GM21576 (cell line): Measurements from ENCODE around the gene SCUBE3.

Experiments used
- ATAC-seq: cut with Tn5 transposase; IDR thresholded peaks from one replicate; pipeline ENCODE4 v1.9.1; 2021; ENCODE audit warnings: mild to moderate bottlenecking, moderate library complexity; ENCODE audit not compliant: unreplicated experiment

The SCUBE3 gene

GRCh38 chr6:35297601-35298481 is 84.1 kb downstream of the SCUBE3 start, which contains the start of gene DEF6:
TSS of gene DEF6 (plus strand) at chr6:35297818. CDS start at chr6:35297857, 39 bp downstream.
- ATAC-seq: peak; percentile 65

DNA sequence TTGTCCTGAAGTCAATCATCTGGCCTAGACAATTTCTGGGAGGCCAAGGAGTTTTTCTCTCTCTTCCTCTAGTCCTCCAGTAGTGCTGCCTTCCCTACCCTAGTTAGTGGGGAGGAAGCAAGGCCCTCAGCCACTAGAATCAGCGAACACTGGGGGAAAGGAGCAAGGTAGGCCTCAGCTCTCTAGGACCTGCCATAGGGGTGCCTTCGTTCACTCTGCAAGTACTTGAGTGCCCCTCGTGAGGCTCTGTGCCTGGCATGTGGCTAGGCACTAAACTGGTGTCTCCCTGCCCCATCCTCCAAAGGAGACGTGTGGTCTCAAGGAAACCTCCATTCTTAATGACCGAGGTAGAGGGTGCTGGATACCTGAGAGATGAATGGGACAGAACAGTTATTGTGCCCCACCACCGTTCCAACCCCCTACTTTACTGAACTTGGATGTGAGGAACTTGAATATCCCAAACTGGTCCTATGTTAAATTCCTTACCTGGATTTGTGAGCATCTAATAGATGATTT is 84.9 kb downstream of the SCUBE3 start:
- no peak for ATAC-seq

- ATAC-seq: no peak
These were observed 85.9 kb downstream of the SCUBE3 start for GRCh38 chr6:35299674-35300073.

DNA sequence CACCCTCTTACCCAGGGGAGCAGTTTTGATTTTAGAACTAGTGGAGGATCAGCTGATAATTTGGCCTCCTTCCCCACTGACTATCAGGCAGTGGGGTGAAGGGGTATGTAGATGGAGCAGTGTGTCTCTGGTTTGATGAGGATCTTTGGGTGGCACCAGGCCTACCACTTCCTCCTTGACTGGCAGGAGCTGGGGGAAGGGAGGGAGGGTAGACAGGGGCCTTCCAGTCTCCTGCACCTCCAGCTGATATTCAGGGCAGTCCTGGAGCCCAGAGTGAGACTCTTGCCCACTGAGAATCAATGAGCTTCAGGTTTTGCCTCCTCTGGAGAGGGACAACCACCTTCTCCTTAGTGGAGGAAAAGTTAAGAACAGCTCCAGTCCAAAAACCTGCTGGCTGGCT is 87.1 kb downstream of the SCUBE3 start:
- no peak for ATAC-seq
